ENCODE data around the gene RGS3.

RGS3 gene

DNA sequence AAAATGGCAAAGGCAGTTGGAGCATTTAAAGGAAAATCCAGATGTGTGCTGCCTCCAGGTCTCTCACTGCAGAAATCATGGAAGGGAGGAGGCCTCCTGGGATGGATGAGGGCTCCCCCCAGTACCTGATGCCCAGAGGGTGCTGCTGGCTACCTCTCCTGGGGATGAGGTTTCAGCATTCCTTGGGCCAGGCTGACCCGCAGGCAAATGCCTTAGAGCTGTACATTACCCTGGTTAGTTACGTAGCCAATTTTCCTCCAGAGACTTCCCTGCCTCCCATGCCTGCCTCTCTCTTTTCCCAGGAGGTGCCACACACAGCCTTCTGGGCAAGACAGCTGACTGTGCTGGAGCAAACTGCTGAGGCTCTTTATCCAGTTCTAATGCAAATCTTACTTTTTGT is 65.3 kb downstream of the RGS3 start:
- H3K4me2 ChIP-seq (ENCODE audit: low read length) = no peak overlapping the region
- no peaks in the 10 kb centered on the region for H3K9me3 ChIP-seq (ENCODE audit: insufficient read depth, low read length)
- no peak overlapping the region for H3K4me3 ChIP-seq (ENCODE audit: low read length)
- H3K4me1 ChIP-seq (ENCODE audit: low read length) = peaks cover 20% of the 10 kb centered on the region
- H2AFZ ChIP-seq (ENCODE audit: low read depth, low read length) = no peak overlapping the region
- H3K79me2 ChIP-seq (ENCODE audit: low read length) = no peaks in the 10 kb centered on the region
- H3K9ac ChIP-seq (ENCODE audit: low read length) = no peak overlapping the region
- TF ChIP-seq, protein P1, sequence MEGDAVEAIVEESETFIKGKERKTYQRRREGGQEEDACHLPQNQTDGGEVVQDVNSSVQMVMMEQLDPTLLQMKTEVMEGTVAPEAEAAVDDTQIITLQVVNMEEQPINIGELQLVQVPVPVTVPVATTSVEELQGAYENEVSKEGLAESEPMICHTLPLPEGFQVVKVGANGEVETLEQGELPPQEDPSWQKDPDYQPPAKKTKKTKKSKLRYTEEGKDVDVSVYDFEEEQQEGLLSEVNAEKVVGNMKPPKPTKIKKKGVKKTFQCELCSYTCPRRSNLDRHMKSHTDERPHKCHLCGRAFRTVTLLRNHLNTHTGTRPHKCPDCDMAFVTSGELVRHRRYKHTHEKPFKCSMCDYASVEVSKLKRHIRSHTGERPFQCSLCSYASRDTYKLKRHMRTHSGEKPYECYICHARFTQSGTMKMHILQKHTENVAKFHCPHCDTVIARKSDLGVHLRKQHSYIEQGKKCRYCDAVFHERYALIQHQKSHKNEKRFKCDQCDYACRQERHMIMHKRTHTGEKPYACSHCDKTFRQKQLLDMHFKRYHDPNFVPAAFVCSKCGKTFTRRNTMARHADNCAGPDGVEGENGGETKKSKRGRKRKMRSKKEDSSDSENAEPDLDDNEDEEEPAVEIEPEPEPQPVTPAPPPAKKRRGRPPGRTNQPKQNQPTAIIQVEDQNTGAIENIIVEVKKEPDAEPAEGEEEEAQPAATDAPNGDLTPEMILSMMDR (IDR thresholded peaks at IDR 0.05; ENCODE audit: low read depth, low read length) = no peak
- no peak for TF ChIP-seq EZH2phosphoT487 (IDR thresholded peaks at IDR 0.05; ENCODE audit: low read depth)
- no peaks in the 10 kb centered on the region for H4K20me1 ChIP-seq (ENCODE audit: insufficient read depth, low read length)
- H3K36me3 ChIP-seq (replicated peaks; ENCODE audit: low read depth, low read length) = no peaks in the 10 kb centered on the region
- H3K27me3 ChIP-seq (ENCODE audit: low read depth, low read length) = peaks cover 16% of the 10 kb centered on the region; the same call in 1 of the 2 replicates
- H3K27ac ChIP-seq (ENCODE audit: low read length) = no peak overlapping the region

- Histone ChIP-seq H3K27ac (ENCODE audit: low read length) (no peak overlapping the region), H3K36me3 (replicated peaks; ENCODE audit: low read depth, low read length) (no peaks in the 10 kb centered on the region), H3K4me1 (ENCODE audit: low read length) (peaks cover 13% of the 10 kb centered on the region), H3K27me3 (ENCODE audit: low read depth, low read length) (peaks cover 16% of the 10 kb centered on the region; the same call in 1 of the 2 replicates), H3K4me2 (ENCODE audit: low read length) (no peak overlapping the region), H3K4me3 (ENCODE audit: low read length) (no peak overlapping the region), H3K9ac (ENCODE audit: low read length) (no peak overlapping the region), H3K79me2 (ENCODE audit: low read length) (no peaks in the 10 kb centered on the region), H3K9me3 (ENCODE audit: insufficient read depth, low read length) (no peaks in the 10 kb centered on the region), H2AFZ (ENCODE audit: low read depth, low read length) (no peak overlapping the region), H4K20me1 (ENCODE audit: insufficient read depth, low read length) (no peaks in the 10 kb centered on the region)
- no peak for TF ChIP-seq EZH2phosphoT487 (IDR thresholded peaks at IDR 0.05; ENCODE audit: low read depth)
- TF ChIP-seq, protein P1 (IDR thresholded peaks at IDR 0.05; ENCODE audit: low read depth, low read length) = no peak
Observed at GRCh38 chr9:113529336-113530009, 65.9 kb downstream of the RGS3 start.

DNA sequence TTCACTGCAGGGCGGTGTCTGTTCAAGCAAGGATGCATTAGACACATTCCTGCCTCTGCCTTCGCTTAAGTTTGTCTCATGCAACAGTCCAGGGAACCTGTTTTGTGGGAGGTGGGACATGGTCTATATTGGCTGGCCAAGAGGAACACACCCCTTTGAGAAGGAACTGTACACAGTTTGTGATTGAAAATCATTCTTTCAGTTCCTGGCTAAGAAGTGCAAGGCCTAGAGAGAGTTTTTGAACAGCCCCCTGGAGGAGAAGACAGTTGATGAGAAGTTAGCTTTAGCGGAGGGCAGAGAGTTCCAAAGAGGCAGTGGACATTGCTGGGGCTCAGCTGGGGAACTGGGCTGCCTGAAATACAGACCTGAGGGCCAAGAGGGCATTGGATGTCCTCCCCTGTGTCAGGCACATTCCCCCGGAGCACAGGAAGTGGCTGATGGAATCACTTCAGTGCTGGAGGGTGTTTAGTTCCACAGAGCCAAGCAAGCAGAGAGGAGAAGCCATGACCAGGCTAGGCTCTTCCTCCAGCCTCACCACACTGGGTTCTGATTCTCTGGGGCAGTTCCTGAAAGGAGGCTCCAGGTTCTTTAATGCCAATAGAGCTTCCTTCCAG is 66.6 kb downstream of the RGS3 start:
- no peaks in the 10 kb centered on the region for H4K20me1 ChIP-seq (ENCODE audit: insufficient read depth, low read length)
- H3K4me2 ChIP-seq (ENCODE audit: low read length) = no peak overlapping the region
- H3K27me3 ChIP-seq (ENCODE audit: low read depth, low read length) = peaks cover 16% of the 10 kb centered on the region; the same call in 1 of the 2 replicates
- no peak overlapping the region for H2AFZ ChIP-seq (ENCODE audit: low read depth, low read length)
- H3K4me3 ChIP-seq (ENCODE audit: low read length) = no peak overlapping the region
- H3K27ac ChIP-seq (ENCODE audit: low read length) = no peak overlapping the region
- H3K36me3 ChIP-seq (replicated peaks; ENCODE audit: low read depth, low read length) = no peaks in the 10 kb centered on the region
- no peak overlapping the region for H3K9ac ChIP-seq (ENCODE audit: low read length)
- TF ChIP-seq, protein P1 (IDR thresholded peaks at IDR 0.05; ENCODE audit: low read depth, low read length) = no peak
- no peak for TF ChIP-seq EZH2phosphoT487 (IDR thresholded peaks at IDR 0.05; ENCODE audit: low read depth)
- H3K4me1 ChIP-seq (ENCODE audit: low read length) = peaks cover 7% of the 10 kb centered on the region
- H3K79me2 ChIP-seq (ENCODE audit: low read length) = no peaks in the 10 kb centered on the region
- H3K9me3 ChIP-seq (ENCODE audit: insufficient read depth, low read length) = no peaks in the 10 kb centered on the region

- no peak overlapping the region for H3K4me2 ChIP-seq (ENCODE audit: low read length)
- no peak overlapping the region for H3K27ac ChIP-seq (ENCODE audit: low read length)
- H3K36me3 ChIP-seq (replicated peaks; ENCODE audit: low read depth, low read length) = no peaks in the 10 kb centered on the region
- no peak overlapping the region for H3K4me3 ChIP-seq (ENCODE audit: low read length)
- H2AFZ ChIP-seq (ENCODE audit: low read depth, low read length) = no peak overlapping the region
- no peaks in the 10 kb centered on the region for H3K79me2 ChIP-seq (ENCODE audit: low read length)
- peaks cover 7% of the 10 kb centered on the region for H3K4me1 ChIP-seq (ENCODE audit: low read length)
- peaks cover 16% of the 10 kb centered on the region; the same call in 1 of the 2 replicates for H3K27me3 ChIP-seq (ENCODE audit: low read depth, low read length)
- no peaks in the 10 kb centered on the region for H3K9me3 ChIP-seq (ENCODE audit: insufficient read depth, low read length)
- H3K9ac ChIP-seq (ENCODE audit: low read length) = no peak overlapping the region
- TF ChIP-seq EZH2phosphoT487 (IDR thresholded peaks at IDR 0.05; ENCODE audit: low read depth) = no peak
- TF ChIP-seq, protein P1 (IDR thresholded peaks at IDR 0.05; ENCODE audit: low read depth, low read length) = no peak
- no peaks in the 10 kb centered on the region for H4K20me1 ChIP-seq (ENCODE audit: insufficient read depth, low read length)
Observed at GRCh38 chr9:113530942-113531341, 67.4 kb downstream of the RGS3 start.

All from OCI-LY3 (cell line).